HEK293T (cell line): Measurements from ENCODE around the gene JPH4.

Experiments used
- CTCF ChIA-PET: fragments of 350-600 bp; formaldehyde crosslinking; extraction: SDS; loops from one replicate; lab custom pipeline; 2021; ENCODE audit warnings: antibody characterized with exemption, inconsistent platforms; lab: Yijun Ruan, JAX
- POLR2A ChIA-PET: fragments of 350-600 bp; formaldehyde crosslinking; extraction: SDS; loops from one replicate; lab custom pipeline; 2020; ENCODE audit warnings: antibody characterized with exemption, inconsistent platforms; lab: Yijun Ruan, JAX
- DNase-seq: peaks from one replicate; pipeline ENCODE4 v3.0.0; 2012; ENCODE audit warnings: mixed read lengths; ENCODE audit errors: extremely low spot score
- ARNT ChIP-seq: fragments of 450-650 bp; IDR thresholded peaks from 2 replicates; pipeline ENCODE4 v1.6.1; 2017; ENCODE audit warnings: mild to moderate bottlenecking
- BHLHE40 ChIP-seq: fragments of 450-650 bp; IDR thresholded peaks from 2 replicates; pipeline ENCODE4 v1.6.1; 2016; ENCODE audit warnings: mild to moderate bottlenecking, moderate library complexity, borderline replicate concordance
- CTBP1 ChIP-seq: fragments of 450-650 bp; IDR thresholded peaks from 2 replicates; pipeline ENCODE4 v1.6.1; 2016; ENCODE audit warnings: borderline replicate concordance
- ELF4 ChIP-seq: fragments of 450-650 bp; IDR thresholded peaks from 2 replicates; pipeline ENCODE4 v1.6.1; 2017; ENCODE audit warnings: antibody characterized with exemption
- FOXA1 ChIP-seq: fragments of 450-650 bp; IDR thresholded peaks from 2 replicates; pipeline ENCODE4 v1.6.1; 2016; ENCODE audit warnings: mild to moderate bottlenecking
- FOXK2 ChIP-seq: fragments of 450-650 bp; IDR thresholded peaks from 2 replicates; pipeline ENCODE4 v1.6.1; 2016; ENCODE audit warnings: mild to moderate bottlenecking
- FOXM1 ChIP-seq: fragments of 450-650 bp; IDR thresholded peaks from 2 replicates; pipeline ENCODE4 v1.6.1; 2017; ENCODE audit warnings: mild to moderate bottlenecking, borderline replicate concordance
- HDGF ChIP-seq: fragments of 450-650 bp; IDR thresholded peaks from 2 replicates; pipeline ENCODE4 v1.6.1; 2017; ENCODE audit warnings: antibody characterized with exemption, borderline replicate concordance
- L3MBTL2 ChIP-seq: fragments of 450-650 bp; conservative IDR thresholded peaks from 2 replicates; pipeline ENCODE4 v1.6.1; 2016; ENCODE audit warnings: mild to moderate bottlenecking
- LEF1 ChIP-seq: fragments of 450-650 bp; IDR thresholded peaks from 2 replicates; pipeline ENCODE4 v1.6.1; 2017; ENCODE audit warnings: mild to moderate bottlenecking, borderline replicate concordance
- NFRKB ChIP-seq: fragments of 450-650 bp; IDR thresholded peaks from 2 replicates; pipeline ENCODE4 v1.6.1; 2016; ENCODE audit warnings: mild to moderate bottlenecking, moderate library complexity
- SP1 ChIP-seq: fragments of 450-650 bp; IDR thresholded peaks from 2 replicates; pipeline ENCODE4 v1.6.1; 2017
- SUZ12 ChIP-seq: fragments of 450-650 bp; IDR thresholded peaks from 2 replicates; pipeline ENCODE4 v1.6.1; 2016; ENCODE audit warnings: mild to moderate bottlenecking
- TARDBP ChIP-seq: fragments of 450-650 bp; IDR thresholded peaks from 2 replicates; pipeline ENCODE4 v1.6.1; 2016
- ZNF384 ChIP-seq: fragments of 450-650 bp; IDR thresholded peaks from 2 replicates; pipeline ENCODE4 v1.6.1; 2016
- TF ChIP-seq, protein P1 (sequence below): fragments of 450-650 bp; IDR thresholded peaks from 2 replicates; pipeline ENCODE4 v1.6.1; 2016

JPH4 gene

DNA sequence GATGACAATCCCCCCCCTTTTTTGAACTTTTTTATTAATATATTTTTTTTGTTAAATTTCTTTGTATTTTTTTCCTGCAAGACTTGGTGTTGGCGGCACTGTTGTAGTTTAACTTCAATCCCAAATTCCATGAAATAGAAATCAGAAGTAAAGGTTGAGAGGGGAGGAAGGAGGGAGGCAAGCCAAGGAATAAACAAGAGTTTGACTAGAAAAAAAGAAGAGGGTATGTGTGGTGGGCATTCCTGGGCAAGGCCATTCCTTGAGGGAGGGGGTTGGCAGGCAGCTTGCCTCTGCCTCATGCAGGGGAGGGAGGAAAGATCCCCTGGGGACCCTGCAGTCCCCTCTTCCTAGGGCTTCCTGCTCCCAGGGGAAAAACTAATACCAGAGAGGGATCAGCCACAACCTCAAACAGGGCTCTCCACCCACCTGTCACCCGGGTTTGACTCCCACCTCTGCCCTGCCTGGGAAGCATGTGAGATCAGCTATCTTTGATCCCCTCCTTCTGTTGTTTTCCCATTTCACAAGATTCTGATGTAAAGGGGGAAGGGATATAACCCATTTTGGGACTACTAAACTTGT is 10.5 kb downstream of the JPH4 start:
- no peak for DNase-seq
- POLR2A ChIA-PET, result interaction anchor here (0.8 to 2.3 kb wide), 4 partner anchors 9 to 16 kb away, joined by 3 to 9 read pairs (median 4); partner anchors contain the start of genes THTPA and ZFHX2
- CTCF ChIA-PET, result interaction anchor here (0.7 to 1.8 kb wide), 4 partner anchors 8 to 89 kb away, joined by 3 to 4 read pairs (median 4); no protein-coding TSS in a partner anchor
- TF ChIP-seq L3MBTL2, result peak; percentile 9
- no peak for TF ChIP-seq ARNT

DNA sequence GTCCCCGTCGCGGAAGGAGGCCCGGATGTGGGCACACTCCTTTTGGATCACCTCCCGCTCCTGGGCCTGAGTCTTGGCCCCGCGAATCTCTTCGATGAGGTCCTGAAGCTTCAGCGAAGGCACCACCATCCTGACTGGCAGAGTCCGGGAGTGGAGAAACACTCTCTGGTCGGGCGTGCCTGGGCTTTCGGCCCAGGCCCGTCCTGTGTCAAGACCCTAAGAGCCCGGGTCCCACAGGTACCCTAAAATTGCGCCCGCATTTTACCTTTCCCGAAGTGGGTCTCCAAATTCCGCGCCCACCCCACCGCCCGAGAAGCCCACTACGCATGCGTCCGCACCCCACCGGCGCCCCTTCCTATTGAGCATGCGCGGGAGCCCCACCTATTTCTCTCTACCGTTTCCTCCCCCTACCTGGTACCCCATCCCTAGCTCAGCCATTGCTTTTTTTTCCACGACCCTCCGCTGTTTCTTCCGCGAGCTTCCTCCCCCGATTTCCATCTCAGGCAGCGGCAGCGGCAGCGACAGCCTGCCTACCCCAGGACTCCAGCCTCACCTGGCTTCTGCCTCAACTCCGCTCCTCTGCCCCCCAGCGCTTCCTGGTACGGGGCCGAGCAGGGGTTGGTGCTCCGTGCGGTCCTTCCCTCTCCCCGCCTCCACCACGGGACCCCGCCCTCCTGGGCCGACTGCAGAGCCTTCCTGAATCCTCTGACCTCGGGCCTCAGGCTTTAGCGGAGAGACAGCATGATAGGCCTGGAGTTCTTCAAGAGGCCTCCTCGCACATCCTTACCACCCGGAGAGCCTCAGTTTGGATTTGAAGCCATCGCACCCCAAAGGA is 11.2 kb downstream of the JPH4 start, which contains the start of gene AP1G2:
TSS of gene AP1G2 (minus strand) at position 606 of the 835 bp plus-strand sequence. CDS start at position 129, 477 bp downstream.
- ChIA-PET CTCF (interaction anchor here (1.1 to 1.8 kb wide), 3 partner anchors 8 to 89 kb away, joined by 4 read pairs; no protein-coding TSS in a partner anchor), POLR2A (interaction anchor here (0.8 to 2.3 kb wide), 6 partner anchors 8 to 245 kb away, joined by 3 to 9 read pairs (median 4); partner anchors contain the start of genes THTPA and ZFHX2)
- peak; percentile 81 for DNase-seq
- TF ChIP-seq ELF4, result peak; percentile 67
- peak; percentile 80 for TF ChIP-seq L3MBTL2
- no peak for TF ChIP-seq ZNF384
- no peak for TF ChIP-seq FOXM1
- no peak for TF ChIP-seq SUZ12
- no peak for TF ChIP-seq CTBP1
- TF ChIP-seq HDGF, result no peak
- TF ChIP-seq LEF1, result no peak
- TF ChIP-seq, protein P1, sequence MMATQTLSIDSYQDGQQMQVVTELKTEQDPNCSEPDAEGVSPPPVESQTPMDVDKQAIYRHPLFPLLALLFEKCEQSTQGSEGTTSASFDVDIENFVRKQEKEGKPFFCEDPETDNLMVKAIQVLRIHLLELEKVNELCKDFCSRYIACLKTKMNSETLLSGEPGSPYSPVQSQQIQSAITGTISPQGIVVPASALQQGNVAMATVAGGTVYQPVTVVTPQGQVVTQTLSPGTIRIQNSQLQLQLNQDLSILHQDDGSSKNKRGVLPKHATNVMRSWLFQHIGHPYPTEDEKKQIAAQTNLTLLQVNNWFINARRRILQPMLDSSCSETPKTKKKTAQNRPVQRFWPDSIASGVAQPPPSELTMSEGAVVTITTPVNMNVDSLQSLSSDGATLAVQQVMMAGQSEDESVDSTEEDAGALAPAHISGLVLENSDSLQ, result no peak
- no peak for TF ChIP-seq NFRKB
- no peak for TF ChIP-seq FOXK2
- no peak for TF ChIP-seq SP1

DNA sequence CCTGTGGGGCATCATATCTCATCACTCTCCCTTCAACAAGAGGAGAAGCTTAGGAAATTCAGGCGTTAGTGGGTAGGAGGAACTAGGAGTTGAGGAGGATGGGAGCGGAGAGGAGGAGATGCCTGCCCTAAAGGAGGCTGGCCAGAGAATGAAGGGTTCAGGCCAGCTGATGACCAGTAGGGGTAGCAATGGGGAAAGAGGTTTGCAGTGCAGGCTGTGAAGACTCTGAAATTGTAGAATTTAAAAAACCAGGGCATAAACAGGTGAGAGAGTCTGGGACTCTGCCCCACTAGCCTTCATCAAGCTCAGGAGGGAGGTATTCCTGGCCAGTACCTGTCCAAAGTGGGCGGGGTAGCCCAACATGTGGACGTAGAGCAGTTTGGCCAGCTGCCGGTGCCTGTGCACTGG is 11.8 kb downstream of the JPH4 start:
- TF ChIP-seq BHLHE40, result no peak
- DNase-seq, result no peak
- CTCF ChIA-PET, result no interaction called here
- POLR2A ChIA-PET, result interaction anchor here (0.9 to 2.3 kb wide), 6 partner anchors 11 to 245 kb away, joined by 3 to 9 read pairs (median 4); partner anchors contain the start of genes THTPA and ZFHX2

DNA sequence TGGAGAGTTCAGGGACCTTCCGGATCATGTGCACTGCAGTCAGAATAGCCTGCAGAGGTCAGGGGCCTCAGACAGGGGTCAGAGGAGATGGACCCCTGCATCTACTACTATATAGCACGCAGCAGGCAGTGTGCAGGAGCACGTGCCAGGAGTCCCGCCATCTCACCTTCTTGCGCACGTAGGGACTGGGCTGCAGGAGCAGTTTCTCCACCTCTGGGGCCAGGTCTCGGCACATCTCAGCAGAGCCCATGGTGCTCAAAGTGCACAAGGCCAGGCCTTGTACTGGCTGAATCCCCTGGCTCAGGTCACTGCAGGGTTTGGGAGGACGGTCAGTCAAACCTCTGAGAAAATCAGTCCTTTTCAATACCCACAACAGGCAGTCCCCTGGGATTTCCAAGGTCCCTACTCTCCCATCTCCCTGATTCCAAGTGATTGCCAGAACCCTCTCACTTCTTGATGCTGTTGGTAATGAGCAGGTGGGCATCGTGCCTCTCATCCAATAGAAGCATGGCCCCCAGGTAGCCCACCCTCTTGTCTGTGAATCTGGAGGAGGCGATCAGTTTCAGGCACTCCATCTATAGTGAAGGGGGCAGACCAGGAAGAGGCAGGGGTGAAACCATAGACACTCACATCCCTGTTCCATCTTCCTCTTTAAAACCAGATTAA is 12.3 kb downstream of the JPH4 start:
- TF ChIP-seq ZNF384 (no peak), LEF1 (no peak), BHLHE40 (no peak), FOXA1 (no peak), SP1 (no peak), SUZ12 (no peak), ARNT (no peak), NFRKB (no peak), TARDBP (no peak), FOXK2 (no peak), FOXM1 (no peak), HDGF (no peak), L3MBTL2 (no peak), CTBP1 (no peak), ELF4 (no peak)
- TF ChIP-seq, protein P1, result no peak
- DNase-seq, result no peak
- CTCF ChIA-PET, result no interaction called here
- POLR2A ChIA-PET, result interaction anchor here (0.9 to 2.3 kb wide), 5 partner anchors 10 to 244 kb away, joined by 3 to 9 read pairs (median 4); partner anchors contain the start of genes THTPA and ZFHX2

DNA sequence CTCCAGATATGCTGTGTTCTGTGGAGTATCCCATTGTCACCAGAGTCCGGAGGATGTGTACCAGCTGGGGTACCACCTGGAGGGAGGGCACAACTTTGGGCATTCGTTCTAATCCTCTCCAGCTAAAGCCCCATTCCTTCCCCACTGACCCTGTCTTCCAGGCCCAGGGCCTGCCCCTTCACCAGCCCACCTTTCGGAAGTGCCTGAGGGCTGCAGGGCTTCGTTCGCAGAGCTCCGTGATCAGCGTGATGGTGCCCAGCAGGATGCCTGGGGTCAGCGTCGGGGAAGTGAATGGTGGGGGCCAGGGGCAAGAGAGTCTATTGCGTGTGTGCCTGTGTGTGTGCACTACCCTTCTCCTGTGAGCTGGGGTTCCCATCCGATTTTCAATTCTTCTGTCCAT is 13.0 kb downstream of the JPH4 start:
- CTCF ChIA-PET, result no interaction called here
- TF ChIP-seq FOXK2 (no peak), L3MBTL2 (no peak), NFRKB (no peak), LEF1 (no peak)
- TF ChIP-seq, protein P1, result no peak
- POLR2A ChIA-PET, result interaction anchor here (0.7 to 1.1 kb wide), 2 partner anchors 28 to 87 kb away, joined by 3 to 4 read pairs; no protein-coding TSS in a partner anchor

DNA sequence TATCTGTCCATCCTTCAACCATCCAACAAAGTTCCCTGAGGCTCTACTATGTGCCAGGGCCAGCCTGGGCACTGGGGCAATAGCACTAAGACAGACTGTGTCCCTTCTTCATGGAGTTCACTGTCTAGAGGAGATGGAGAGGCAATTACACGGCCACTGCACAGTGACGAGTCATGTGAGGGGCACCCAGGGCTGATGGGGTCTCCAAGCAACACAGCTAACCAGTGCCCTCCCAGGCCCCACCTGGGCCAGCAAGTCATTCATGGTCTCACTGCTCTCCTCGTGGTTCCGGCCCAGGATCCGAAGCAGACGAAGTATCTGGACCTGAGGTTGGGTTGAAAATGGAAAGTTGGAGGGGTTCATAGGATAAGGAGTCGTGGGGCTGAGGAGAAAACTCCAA is 13.7 kb downstream of the JPH4 start:
- ChIA-PET CTCF (no interaction called here), POLR2A (interaction anchor here (0.7 kb wide), 1 partner anchor 27 kb away, joined by 3 read pairs; no protein-coding TSS in a partner anchor)
- no peak for DNase-seq
- TF ChIP-seq ELF4 (no peak), SP1 (no peak), L3MBTL2 (no peak), FOXM1 (no peak), CTBP1 (no peak), FOXK2 (no peak), BHLHE40 (no peak), LEF1 (no peak), SUZ12 (no peak)
- TF ChIP-seq, protein P1, result no peak

More for the DNA sequence above, 13.0 kb downstream of the JPH4 start:
- DNase-seq, result no peak
